HCT116 (cell line): Measurements from ENCODE around the gene PCCB. TPM values are rescaled to one million over a fixed set of nuclear protein-coding genes. Genes with fewer than 3 reads are reported as not detected.

Experiments
- ATAC-seq: fragments of 200-7000 bp; cut with Tn5 transposase; 2 replicates; pipeline ENCODE4 v1.9.1; 2020; ENCODE audit warnings: mild to moderate bottlenecking, moderate library complexity
- BruUV-seq: library from RNA; stranded (reverse); fragments of 400-500 nt; replicated peaks from 2 replicates; lab custom pipeline; 2021; lab: Mats Ljungman, UMichigan
- CTCF ChIA-PET: fragments of 300-600 bp; sonication (Branson Sonifier 250); formaldehyde crosslinking; loops from one replicate; lab custom pipeline; 2021; ENCODE audit warnings: antibody characterized with exemption; lab: Charles Lee
- POLR2A ChIA-PET: fragments of 300-600, 350-600 bp; sonication (Branson Sonifier 250); formaldehyde crosslinking; loops from one replicate; lab custom pipeline; 2021; ENCODE audit warnings: antibody characterized with exemption; lab: Charles Lee
- RAD21 ChIA-PET, 2 experiments: fragments of 300-600 bp; sonication (Branson Sonifier 250); formaldehyde crosslinking; loops; one replicate each; lab custom pipeline; 2023; ENCODE audit warnings: low total read pairs in 2 of 2; ENCODE audit not compliant: uncharacterized antibody in 2 of 2, unreplicated experiment in 2 of 2, low non-redundant PET in 1 of 2; lab: Charles Lee
- DNase-seq: peaks from one replicate; pipeline ENCODE4 v3.0.0-alpha.2; 2010; ENCODE audit warnings: low read depth, low spot score
- H2AFZ ChIP-seq: fragments of 200-600 bp; shearing (Covaris generic), sonication (generic); 2 replicates; pipeline ENCODE4 v1.6.1; 2017; ENCODE audit warnings: low read depth, mixed run types, mixed read lengths, antibody characterized with exemption, low read length; ENCODE audit not compliant: poor library complexity, severe bottlenecking
- H3K27ac ChIP-seq: 2 replicates; pipeline ENCODE4 v1.5.1; 2012; ENCODE audit warnings: low read depth, low read length
- H3K27me3 ChIP-seq: fragments of 200-600 bp; sonication (generic); 2 replicates; pipeline ENCODE4 v1.6.1; 2016; ENCODE audit warnings: mixed run types, low read length, mixed read lengths; ENCODE audit not compliant: insufficient read depth
- H3K36me3 ChIP-seq, 2 experiments: fragments of 200-500 bp in 1 of 2; fragments of 200-600 bp in 1 of 2; sonication (Bioruptor generic) in 1 of 2; sonication (generic) in 1 of 2; 2 replicates each; pipeline versions ENCODE4 v1.5.1 to v1.6.1; 2014 to 2016; ENCODE audit warnings: low read length in 2 of 2, inconsistent platforms in 1 of 2, mixed read lengths in 1 of 2, mixed run types in 1 of 2; ENCODE audit not compliant: insufficient read depth in 2 of 2, control insufficient read depth in 1 of 2
- H3K4me1 ChIP-seq, 2 experiments: fragments of 200-600 bp in 1 of 2; sonication (generic) in 1 of 2; 2 replicates each; pipeline versions ENCODE4 v1.5.1 to v1.6.1; 2012 to 2017; ENCODE audit warnings: low read length in 2 of 2, inconsistent platforms in 1 of 2, mild to moderate bottlenecking in 1 of 2, mixed read lengths in 1 of 2, mixed run types in 1 of 2, moderate library complexity in 1 of 2; ENCODE audit not compliant: insufficient read depth in 2 of 2, control insufficient read depth in 1 of 2
- H3K4me2 ChIP-seq: fragments of 200-600 bp; sonication (generic); 2 replicates; pipeline ENCODE4 v1.6.1; 2017; ENCODE audit warnings: mixed run types, low read length, mixed read lengths
- H3K4me3 ChIP-seq, 2 experiments: fragments of 200-600 bp in 1 of 2; sonication (generic) in 1 of 2; replicated peaks in 1 of 2; 2 replicates each; pipeline ENCODE4 v1.5.1; 2011 to 2016; ENCODE audit warnings: low read length in 2 of 2, control low read depth in 1 of 2, low read depth in 1 of 2, mild to moderate bottlenecking in 1 of 2, mixed read lengths in 1 of 2, mixed run types in 1 of 2
- H3K79me2 ChIP-seq: fragments of 200-600 bp; sonication (generic); 2 replicates; pipeline ENCODE4 v1.6.1; 2017; ENCODE audit warnings: mild to moderate bottlenecking, mixed run types, low read length, moderate library complexity, mixed read lengths; ENCODE audit not compliant: insufficient read depth
- H3K9ac ChIP-seq: fragments of 200-600 bp; sonication (generic); 2 replicates; pipeline ENCODE4 v1.6.1; 2016; ENCODE audit warnings: low read length, mixed read lengths
- H3K9me2 ChIP-seq: fragments of 200-600 bp; sonication (generic), shearing (Covaris generic); 2 replicates; pipeline ENCODE4 v1.6.1; 2017; ENCODE audit warnings: mixed run types, mild to moderate bottlenecking, moderate library complexity; ENCODE audit not compliant: insufficient read depth
- H3K9me3 ChIP-seq, 2 experiments: fragments of 200-500 bp in 1 of 2; fragments of 200-600 bp in 1 of 2; sonication (Bioruptor generic) in 1 of 2; sonication (generic) in 1 of 2; 2 replicates each; pipeline ENCODE4 v1.6.1; 2014 to 2017; ENCODE audit warnings: low read length in 2 of 2, mixed read lengths in 2 of 2, inconsistent platforms in 1 of 2, low read depth in 1 of 2, mild to moderate bottlenecking in 1 of 2, mixed run types in 1 of 2, moderate library complexity in 1 of 2; ENCODE audit not compliant: control insufficient read depth in 1 of 2, insufficient read depth in 1 of 2
- H4K20me1 ChIP-seq: fragments of 200-600 bp; sonication (generic), shearing (Covaris generic); 2 replicates; pipeline ENCODE4 v1.6.1; 2017; ENCODE audit warnings: mixed run types, mild to moderate bottlenecking, moderate library complexity; ENCODE audit not compliant: insufficient read depth
- ATF3 ChIP-seq: IDR thresholded peaks from 2 replicates; pipeline ENCODE4 v1.6.1; 2012
- CEBPB ChIP-seq: IDR thresholded peaks from 2 replicates; pipeline ENCODE4 v1.6.1; 2012; ENCODE audit warnings: low read depth
- CTCF ChIP-seq, 3 experiments: fragments of 200-600 bp in 1 of 3; sonication (generic) in 1 of 3; IDR thresholded peaks in 2 of 3; conservative IDR thresholded peaks in 1 of 3; 2 replicates each; pipeline ENCODE4 v1.5.1; 2012 to 2017; ENCODE audit warnings: low read depth in 2 of 3, low read length in 2 of 3, antibody characterized with exemption in 1 of 3, borderline replicate concordance in 1 of 3, control low read depth in 1 of 3, mild to moderate bottlenecking in 1 of 3, mixed read lengths in 1 of 3, mixed run types in 1 of 3, moderate library complexity in 1 of 3; ENCODE audit not compliant: insufficient read depth in 1 of 3
- EGR1 ChIP-seq: IDR thresholded peaks from 2 replicates; pipeline ENCODE4 v1.6.1; 2012; ENCODE audit warnings: low read depth
- ELF1 ChIP-seq: IDR thresholded peaks from 2 replicates; pipeline ENCODE4 v1.6.1; 2012; ENCODE audit warnings: low read depth, borderline replicate concordance
- EZH2 ChIP-seq: fragments of 200-600 bp; sonication (generic); IDR thresholded peaks from 2 replicates; pipeline ENCODE4 v1.6.1; 2017; ENCODE audit warnings: antibody characterized with exemption, mixed run types
- JUND ChIP-seq: IDR thresholded peaks from 2 replicates; pipeline ENCODE4 v1.6.1; 2012
- MAX ChIP-seq: IDR thresholded peaks from 2 replicates; pipeline ENCODE4 v1.6.1; 2012
- POLR2AphosphoS5 ChIP-seq: IDR thresholded peaks from 2 replicates; pipeline ENCODE4 v1.6.1; 2011; ENCODE audit warnings: mild to moderate bottlenecking, low read depth, low read length, moderate library complexity
- RAD21 ChIP-seq: IDR thresholded peaks from 2 replicates; pipeline ENCODE4 v1.6.1; 2012; ENCODE audit warnings: low read depth, mild to moderate bottlenecking
- REST ChIP-seq: IDR thresholded peaks from 2 replicates; pipeline ENCODE4 v1.6.1; 2012; ENCODE audit warnings: low read depth
- SP1 ChIP-seq: IDR thresholded peaks from 2 replicates; pipeline ENCODE4 v1.6.1; 2012; ENCODE audit warnings: low read depth
- TCF7L2 ChIP-seq: IDR thresholded peaks from 2 replicates; pipeline ENCODE4 v1.7.0; 2011; ENCODE audit warnings: borderline replicate concordance, inconsistent platforms; ENCODE audit not compliant: insufficient read depth, insufficient read length; ENCODE audit errors: extremely low read depth
- YY1 ChIP-seq: IDR thresholded peaks from 2 replicates; pipeline ENCODE4 v1.6.1; 2011; ENCODE audit warnings: low read length, low read depth, moderate library complexity, mild to moderate bottlenecking; ENCODE audit not compliant: insufficient replicate concordance; ENCODE audit errors: extremely low read depth
- ZBTB33 ChIP-seq: IDR thresholded peaks from 2 replicates; pipeline ENCODE4 v1.6.1; 2011; ENCODE audit warnings: mild to moderate bottlenecking, low read length, moderate library complexity; ENCODE audit not compliant: insufficient replicate concordance; ENCODE audit errors: extremely low read depth
- ZNF274 ChIP-seq: fragments of 200-500 bp; sonication (Bioruptor generic); IDR thresholded peaks from 2 replicates; pipeline ENCODE4 v1.6.1; 2014; ENCODE audit warnings: mild to moderate bottlenecking, low read depth, low read length, inconsistent platforms
- intact Hi-C: fragments of 100-400 bp; cut with micrococcal nuclease; formaldehyde crosslinking; loops from 2 replicates; pipeline ENCODE4 v1.10.0; 2022
- total RNA-seq: library from RNA; stranded (reverse); gene quantifications from one replicate; pipeline ENCODE4 v1.2.1, GENCODE V29; 2021; ENCODE audit not compliant: unreplicated experiment

The PCCB gene
- total RNA-seq, 1 experiment from 2014 or later = 48.9 TPM

GRCh38 chr3:136326316-136326715, 76.2 kb downstream of the PCCB start:
- H3K4me3 ChIP-seq = no peak overlapping the region
- RAD21 ChIA-PET = no interaction called here
- no peaks in the 10 kb centered on the region for H3K79me2 ChIP-seq
- DNase-seq (no peak), ATAC-seq (no peak)
- intact Hi-C loops = no loop called here
- H3K9me3 ChIP-seq = peaks cover 0 to 7% of the 10 kb centered on the region in 2 experiments; a peak in 1 of 4 replicates
- H4K20me1 ChIP-seq = no peaks in the 10 kb centered on the region
- no peak overlapping the region for H2AFZ ChIP-seq
- CTCF ChIA-PET = no interaction called here
- no peaks in the 10 kb centered on the region for H3K4me1 ChIP-seq
- no peak overlapping the region for H3K27ac ChIP-seq
- POLR2A ChIA-PET = no interaction called here
- no peaks in the 10 kb centered on the region for H3K9me2 ChIP-seq
- BruUV-seq = no TSS peak
- no peak overlapping the region for H3K4me2 ChIP-seq
- no peaks in the 10 kb centered on the region for H3K36me3 ChIP-seq
- TF ChIP-seq RAD21 = no peak
- no peak for TF ChIP-seq ELF1
- TF ChIP-seq JUND = no peak
- TF ChIP-seq EZH2 = no peak
- TF ChIP-seq YY1 = no peak
- TF ChIP-seq TCF7L2 = no peak
- no peak for TF ChIP-seq EGR1
- no peak for TF ChIP-seq ATF3
- TF ChIP-seq SP1 = no peak
- TF ChIP-seq ZNF274 = no peak
- TF ChIP-seq ZBTB33 = no peak
- TF ChIP-seq REST = no peak
- no peak for TF ChIP-seq MAX
- TF ChIP-seq POLR2AphosphoS5 = no peak
- no peak for TF ChIP-seq CEBPB
- TF ChIP-seq CTCF (IDR thresholded peaks at IDR 0.05 in 2 of 3, conservative IDR thresholded peaks at IDR 0.05 in 1 of 3; ENCODE audit: borderline replicate concordance in 1 of 3, insufficient read depth in 1 of 3, low read depth in 2 of 3, low read length in 2 of 3) = no peak
- no peak overlapping the region for H3K9ac ChIP-seq
- no peaks in the 10 kb centered on the region for H3K27me3 ChIP-seq
